Measurements from ENCODE around the gene CAPN5. TPM values are rescaled to one million over a fixed set of nuclear protein-coding genes. Genes with fewer than 3 reads are reported as not detected.

The CAPN5 gene
- total RNA-seq, 1 donor from 2014 or later = 2.6 TPM

- ATAC-seq (ENCODE audit: poor library complexity) (no peak), DNase-seq (peak; percentile 42)
- intact Hi-C loops (cut with DNase I) = no loop called here
Observed at GRCh38 chr11:77131560-77131959, 64.8 kb downstream of the CAPN5 start.

GRCh38 chr11:77135069-77135468 lies 68.3 kb downstream of the CAPN5 start:
- DNase-seq (no peak), ATAC-seq (ENCODE audit: poor library complexity) (no peak)
- intact Hi-C loops (cut with DNase I) = no loop called here

- intact Hi-C loops (cut with DNase I) = no loop called here
- no peak for DNase-seq
- no peak for ATAC-seq (ENCODE audit: poor library complexity)
Observed at GRCh38 chr11:77136074-77136473, 69.3 kb downstream of the CAPN5 start.

GRCh38 chr11:77136784-77137420 lies 70.1 kb downstream of the CAPN5 start:
- no peak for ATAC-seq (ENCODE audit: poor library complexity)

GRCh38 chr11:77137421-77137820 lies 70.7 kb downstream of the CAPN5 start:
- intact Hi-C loops (cut with DNase I) = no loop called here
- DNase-seq (no peak), ATAC-seq (ENCODE audit: poor library complexity) (no peak)

More at GRCh38 chr11:77136784-77137420, 70.1 kb downstream of the CAPN5 start:
- no peak for DNase-seq
- intact Hi-C loops (cut with DNase I) = no loop called here

- DNase-seq = no peak
- intact Hi-C loops (cut with DNase I) = no loop called here
- ATAC-seq (ENCODE audit: poor library complexity) = no peak
Observed at GRCh38 chr11:77138106-77138649, 71.4 kb downstream of the CAPN5 start.

- DNase-seq = no peak
- intact Hi-C loops (cut with DNase I) = no loop called here
- ATAC-seq (ENCODE audit: poor library complexity) = no peak
Observed at GRCh38 chr11:77139201-77139600, 72.4 kb downstream of the CAPN5 start.

- DNase-seq (peak; percentile 73), ATAC-seq (ENCODE audit: poor library complexity) (peak; percentile 84)
- intact Hi-C loops (cut with DNase I) = no loop called here
Observed at GRCh38 chr11:77140231-77140851, 73.6 kb downstream of the CAPN5 start.

- intact Hi-C loops (cut with DNase I) = no loop called here
- ATAC-seq (ENCODE audit: poor library complexity) (no peak), DNase-seq (no peak)
Observed at GRCh38 chr11:77141034-77141433, 74.3 kb downstream of the CAPN5 start.

GRCh38 chr11:77141475-77141874 lies 74.7 kb downstream of the CAPN5 start:
- intact Hi-C loops (cut with DNase I) = no loop called here
- ATAC-seq (ENCODE audit: poor library complexity) (no peak), DNase-seq (peak; percentile 6)

- ATAC-seq (ENCODE audit: poor library complexity) = no peak
- intact Hi-C loops (cut with DNase I) = no loop called here
- peak; percentile 32 for DNase-seq
Observed at GRCh38 chr11:77142091-77142975, 75.6 kb downstream of the CAPN5 start.

GRCh38 chr11:77143405-77144020 lies 76.7 kb downstream of the CAPN5 start:
- DNase-seq = peak; percentile 16
- ATAC-seq (ENCODE audit: poor library complexity) = no peak

GRCh38 chr11:77144196-77144856 lies 77.6 kb downstream of the CAPN5 start:
- ATAC-seq (ENCODE audit: poor library complexity) (no peak), DNase-seq (peak; percentile 22)
- intact Hi-C loops (cut with DNase I) = no loop called here

More at GRCh38 chr11:77143405-77144020, 76.7 kb downstream of the CAPN5 start:
- intact Hi-C loops (cut with DNase I) = no loop called here

GRCh38 chr11:77144857-77145428 lies 78.2 kb downstream of the CAPN5 start:
- intact Hi-C loops (cut with DNase I) = no loop called here
- no peak for DNase-seq
- no peak for ATAC-seq (ENCODE audit: poor library complexity)

GRCh38 chr11:77146261-77147035 lies 79.7 kb downstream of the CAPN5 start:
- intact Hi-C loops (cut with DNase I) = no loop called here
- peak; percentile 24 for DNase-seq

GRCh38 chr11:77147036-77147315 lies 80.2 kb downstream of the CAPN5 start:
- DNase-seq (peak; percentile 24), ATAC-seq (ENCODE audit: poor library complexity) (no peak)
- intact Hi-C loops (cut with DNase I) = no loop called here

More at GRCh38 chr11:77146261-77147035, 79.7 kb downstream of the CAPN5 start:
- no peak for ATAC-seq (ENCODE audit: poor library complexity)

- peak; percentile 39 for DNase-seq
Observed at GRCh38 chr11:77147668-77148321, 81.0 kb downstream of the CAPN5 start.

More at GRCh38 chr11:77147668-77148321, 81.0 kb downstream of the CAPN5 start:
- ATAC-seq (ENCODE audit: poor library complexity) = peak; percentile 35
- intact Hi-C loops (cut with DNase I) = no loop called here
